Bronchial epithelial cell (primary cell): ENCODE data around the gene EFNB3. TPM values are rescaled to one million over a fixed set of nuclear protein-coding genes. Genes with fewer than 3 reads are reported as not detected.

ENCODE experiments used
- DNase-seq: peaks from one replicate; pipeline ENCODE4 v3.0.0-alpha.2; 2010; ENCODE audit warnings: low read depth
- FAIRE-seq: peaks from 2 replicates; lab custom pipeline; 2011; peaks lifted over from hg19 to GRCh38; lab: Jason Lieb, UNC
- H3K27me3 ChIP-seq: 2 replicates; pipeline ENCODE4 v1.5.1; 2011; ENCODE audit warnings: low read length; ENCODE audit not compliant: control insufficient read depth, insufficient read depth
- H3K36me3 ChIP-seq: 2 replicates; pipeline ENCODE4 v1.5.1; 2011; ENCODE audit warnings: low read length; ENCODE audit not compliant: control insufficient read depth, insufficient read depth
- H3K4me3 ChIP-seq: 2 replicates; pipeline ENCODE4 v1.5.1; 2011; ENCODE audit warnings: mild to moderate bottlenecking, low read depth, low read length, control low read depth
- total RNA-seq: library from RNA; depleted of rRNA; stranded (reverse); fragments of >200 nt; gene quantifications from 2 replicates; pipeline ENCODE4 v1.2.1, GENCODE V29; 2014
- TF ChIP-seq, protein P1 (sequence below): IDR thresholded peaks from 2 replicates; pipeline ENCODE4 v1.5.1; 2011; ENCODE audit warnings: mild to moderate bottlenecking, moderate library complexity, low read length, control low read depth, inconsistent platforms; ENCODE audit not compliant: insufficient read depth, severe bottlenecking

EFNB3 gene
- total RNA-seq, 1 donor from 2014 or later, result under 0.01 TPM

DNA sequence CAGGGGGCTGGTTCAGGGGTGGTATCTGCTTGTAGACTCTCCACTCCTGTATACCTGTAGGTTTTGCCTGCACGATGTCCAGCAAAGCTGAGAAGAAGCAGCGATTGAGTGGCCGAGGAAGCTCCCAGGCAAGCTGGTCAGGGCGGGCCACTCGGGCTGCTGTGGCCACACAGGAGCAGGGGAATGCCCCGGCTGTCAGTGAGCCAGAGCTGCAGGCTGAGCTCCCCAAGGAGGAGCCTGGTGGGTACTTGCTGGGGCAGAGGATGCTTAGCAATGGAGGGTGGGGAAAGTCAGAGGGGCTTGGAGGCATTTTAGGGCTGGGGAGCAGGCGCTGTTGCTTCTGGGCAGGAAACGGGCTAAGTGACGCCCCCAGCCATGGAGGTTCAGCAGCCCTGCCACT is 14.7 kb downstream of the EFNB3 start:
- Histone ChIP-seq H3K36me3 (no peaks in the 10 kb centered on the region), H3K27me3 (peaks cover 8% of the 10 kb centered on the region), H3K4me3 (no peak overlapping the region)
- DNase-seq, result no peak
- TF ChIP-seq, protein P1, sequence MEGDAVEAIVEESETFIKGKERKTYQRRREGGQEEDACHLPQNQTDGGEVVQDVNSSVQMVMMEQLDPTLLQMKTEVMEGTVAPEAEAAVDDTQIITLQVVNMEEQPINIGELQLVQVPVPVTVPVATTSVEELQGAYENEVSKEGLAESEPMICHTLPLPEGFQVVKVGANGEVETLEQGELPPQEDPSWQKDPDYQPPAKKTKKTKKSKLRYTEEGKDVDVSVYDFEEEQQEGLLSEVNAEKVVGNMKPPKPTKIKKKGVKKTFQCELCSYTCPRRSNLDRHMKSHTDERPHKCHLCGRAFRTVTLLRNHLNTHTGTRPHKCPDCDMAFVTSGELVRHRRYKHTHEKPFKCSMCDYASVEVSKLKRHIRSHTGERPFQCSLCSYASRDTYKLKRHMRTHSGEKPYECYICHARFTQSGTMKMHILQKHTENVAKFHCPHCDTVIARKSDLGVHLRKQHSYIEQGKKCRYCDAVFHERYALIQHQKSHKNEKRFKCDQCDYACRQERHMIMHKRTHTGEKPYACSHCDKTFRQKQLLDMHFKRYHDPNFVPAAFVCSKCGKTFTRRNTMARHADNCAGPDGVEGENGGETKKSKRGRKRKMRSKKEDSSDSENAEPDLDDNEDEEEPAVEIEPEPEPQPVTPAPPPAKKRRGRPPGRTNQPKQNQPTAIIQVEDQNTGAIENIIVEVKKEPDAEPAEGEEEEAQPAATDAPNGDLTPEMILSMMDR, result no peak
- no peak for FAIRE-seq

DNA sequence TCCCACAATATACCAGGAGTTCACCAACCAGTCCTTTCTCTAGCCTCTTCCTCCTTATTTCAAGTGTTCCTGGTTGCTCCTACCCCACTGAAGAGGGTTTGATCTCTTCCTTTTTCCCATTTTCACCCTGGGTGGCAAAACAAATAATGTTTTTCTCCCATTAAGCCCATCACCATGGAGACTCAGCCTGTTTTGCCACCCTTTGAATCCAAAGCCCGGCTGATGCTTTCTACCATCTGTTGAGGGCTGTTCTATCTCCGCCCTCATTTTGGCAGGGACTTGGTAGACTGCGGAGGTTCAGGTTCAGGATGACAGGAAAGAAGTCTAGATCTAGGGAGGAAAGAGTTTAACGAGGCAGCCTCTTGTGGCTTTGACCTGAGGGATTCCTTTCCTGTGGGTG is 15.1 kb downstream of the EFNB3 start:
- no peaks in the 10 kb centered on the region for H3K36me3 ChIP-seq
- TF ChIP-seq, protein P1, result no peak
- no peak for FAIRE-seq
- H3K27me3 ChIP-seq, result peaks cover 8% of the 10 kb centered on the region
- no peak overlapping the region for H3K4me3 ChIP-seq
- DNase-seq, result no peak

DNA sequence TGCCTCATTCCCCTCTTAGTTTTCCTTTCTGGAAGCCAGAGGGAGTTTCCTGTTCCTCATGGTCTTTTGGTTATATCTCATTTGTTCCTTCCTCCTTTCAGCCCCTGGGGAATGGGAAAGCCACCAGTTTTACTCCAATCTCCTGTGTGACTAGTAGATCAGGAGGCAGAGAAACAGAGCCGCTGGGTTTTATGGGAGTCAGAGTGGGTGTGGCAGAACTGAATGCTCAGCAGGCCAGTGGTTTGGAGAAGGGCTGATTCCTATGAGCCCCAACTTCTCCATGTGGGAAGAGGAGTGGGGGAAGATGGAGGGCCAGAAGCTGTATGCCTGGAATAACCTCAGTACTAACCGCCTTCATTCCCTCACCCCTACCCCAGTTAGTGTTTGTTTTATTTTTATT is 16.6 kb downstream of the EFNB3 start:
- Histone ChIP-seq H3K4me3 (no peak overlapping the region), H3K27me3 (peaks cover 8% of the 10 kb centered on the region), H3K36me3 (no peaks in the 10 kb centered on the region)
- DNase-seq (no peak), FAIRE-seq (no peak)
- TF ChIP-seq, protein P1, result no peak

DNA sequence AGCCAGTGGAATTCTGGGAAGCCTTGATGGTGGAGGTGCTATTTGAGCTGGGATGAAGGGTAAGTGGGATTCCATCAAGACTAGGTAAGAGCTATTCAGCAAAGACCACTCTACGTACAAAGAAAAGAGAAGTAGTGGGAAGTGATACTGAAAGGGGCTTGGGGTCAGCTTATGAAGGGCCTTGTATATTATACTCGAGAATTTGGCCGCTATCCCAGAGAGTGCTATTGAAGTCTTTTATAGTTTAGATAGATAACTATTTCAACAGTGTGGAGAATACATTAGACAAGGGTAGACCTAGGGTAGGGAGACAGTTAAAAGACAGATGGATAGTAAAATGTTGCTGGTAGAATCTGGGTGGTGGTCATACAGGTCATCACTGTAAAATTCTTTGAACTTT is 22.9 kb downstream of the EFNB3 start:
- FAIRE-seq (no peak), DNase-seq (no peak)
- H3K36me3 ChIP-seq, result no peaks in the 10 kb centered on the region
- H3K4me3 ChIP-seq, result no peak overlapping the region
- TF ChIP-seq, protein P1, result no peak
- H3K27me3 ChIP-seq, result peaks cover 2% of the 10 kb centered on the region

DNA sequence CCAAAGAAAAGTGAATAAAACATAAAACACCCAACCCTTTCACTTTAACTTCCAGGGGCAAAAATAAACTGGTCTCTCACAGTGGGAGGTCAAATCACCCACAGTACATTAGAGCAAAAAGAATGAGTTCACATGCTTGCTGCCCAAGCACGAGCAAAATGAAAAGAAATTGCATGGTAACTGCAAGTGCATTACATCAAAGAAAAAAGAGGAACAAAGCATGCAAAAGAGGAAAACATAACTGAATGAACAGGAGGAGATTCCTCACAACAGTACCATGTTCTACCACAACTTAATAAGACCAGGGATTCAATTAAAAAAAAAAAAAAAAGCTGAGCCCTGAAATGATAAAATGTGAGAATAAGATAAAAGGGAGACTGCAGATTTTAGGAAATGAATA is 24.8 kb downstream of the EFNB3 start:
- Histone ChIP-seq H3K27me3 (no peaks in the 10 kb centered on the region), H3K36me3 (no peaks in the 10 kb centered on the region), H3K4me3 (no peak overlapping the region)
- no peak for FAIRE-seq
- DNase-seq, result no peak
- TF ChIP-seq, protein P1, result no peak

DNA sequence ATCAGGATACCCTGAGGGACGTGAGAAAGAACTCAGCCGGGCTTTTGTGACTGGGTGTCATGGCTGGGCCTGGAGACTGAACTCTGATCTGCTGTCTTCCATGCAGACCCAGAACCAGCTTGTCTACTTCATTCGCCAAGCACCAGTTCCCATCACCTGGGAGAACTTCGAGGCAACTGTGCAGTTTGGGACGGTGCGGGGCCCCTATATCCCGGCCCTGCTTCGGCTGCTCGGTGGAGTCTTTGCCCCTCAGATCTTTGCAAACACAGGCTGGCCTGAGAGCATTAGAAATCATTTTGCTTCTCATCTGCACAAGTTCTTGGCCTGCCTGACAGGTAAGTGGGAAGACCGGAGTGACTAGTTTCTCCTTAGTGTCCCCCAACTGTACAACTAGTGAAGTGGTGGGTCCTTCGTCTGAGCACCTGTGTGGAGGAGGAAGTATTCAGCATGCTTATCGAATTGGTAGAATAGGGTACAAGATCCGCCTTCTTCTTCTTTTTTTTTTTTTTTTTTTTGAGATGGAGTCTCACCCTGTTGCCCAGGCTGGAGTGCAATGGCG is 28.1 kb downstream of the EFNB3 start:
- Histone ChIP-seq H3K36me3 (no peaks in the 10 kb centered on the region), H3K27me3 (peaks cover 2% of the 10 kb centered on the region), H3K4me3 (no peak overlapping the region)
- DNase-seq (no peak), FAIRE-seq (no peak)
- TF ChIP-seq, protein P1, result no peak
